NB4 (cell line): ENCODE measurements around the gene C10orf71.

Experiments
- DNase-seq: peaks from one replicate; pipeline ENCODE4 v3.0.0; 2010; ENCODE audit warnings: low read depth
- H3K4me3 ChIP-seq: one replicate; pipeline ENCODE4 v1.5.1; 2011; ENCODE audit warnings: mild to moderate bottlenecking, low read depth, low read length, moderate library complexity
- CTCF ChIP-seq: IDR thresholded peaks from one replicate; pipeline ENCODE4 v1.5.1; 2012; ENCODE audit warnings: low read depth, low read length
- MAX ChIP-seq: IDR thresholded peaks from 2 replicates; pipeline ENCODE4 v1.6.1; 2011; ENCODE audit warnings: low read depth, low read length
- MYC ChIP-seq: IDR thresholded peaks from 2 replicates; pipeline ENCODE4 v1.6.1; 2011; ENCODE audit warnings: low read depth, low read length
- POLR2A ChIP-seq: IDR thresholded peaks from 2 replicates; pipeline ENCODE4 v1.6.1; 2011; ENCODE audit warnings: mild to moderate bottlenecking; ENCODE audit not compliant: insufficient read length; ENCODE audit errors: extremely low read depth

The C10orf71 gene

GRCh38 chr10:49313501-49314070 lies 14.6 kb downstream of the C10orf71 start:
- TF ChIP-seq CTCF, result no peak
- TF ChIP-seq POLR2A, result no peak
- no peak for TF ChIP-seq MAX
- TF ChIP-seq MYC, result no peak
- DNase-seq, result peak; percentile 40

GRCh38 chr10:49314806-49315205 lies 15.8 kb downstream of the C10orf71 start:
- DNase-seq, result no peak
- no peak overlapping the region for H3K4me3 ChIP-seq
- TF ChIP-seq MAX (no peak), CTCF (no peak), POLR2A (no peak), MYC (no peak)

More at GRCh38 chr10:49313501-49314070, 14.6 kb downstream of the C10orf71 start:
- no peak overlapping the region for H3K4me3 ChIP-seq

- no peak for TF ChIP-seq MYC
- no peak for TF ChIP-seq MAX
- no peak for TF ChIP-seq CTCF
- TF ChIP-seq POLR2A, result no peak
- H3K4me3 ChIP-seq, result no peak overlapping the region
- DNase-seq, result no peak
Observed at GRCh38 chr10:49318028-49318427, 19.1 kb downstream of the C10orf71 start.

- no peak for TF ChIP-seq POLR2A
- TF ChIP-seq CTCF, result no peak
- no peak for TF ChIP-seq MYC
- no peak for TF ChIP-seq MAX
- no peak for DNase-seq
- no peak overlapping the region for H3K4me3 ChIP-seq
Observed at GRCh38 chr10:49318755-49319154, 19.8 kb downstream of the C10orf71 start.

GRCh38 chr10:49319206-49319605 lies 20.2 kb downstream of the C10orf71 start:
- TF ChIP-seq MYC (no peak), POLR2A (no peak), CTCF (no peak), MAX (no peak)
- H3K4me3 ChIP-seq, result no peak overlapping the region
- no peak for DNase-seq

- TF ChIP-seq POLR2A (no peak), MYC (no peak), CTCF (no peak), MAX (no peak)
- no peak for DNase-seq
Observed at GRCh38 chr10:49320191-49320590, 21.2 kb downstream of the C10orf71 start.

More at GRCh38 chr10:49320191-49320590, 21.2 kb downstream of the C10orf71 start:
- no peak overlapping the region for H3K4me3 ChIP-seq
